OCI-LY3 (cell line): ENCODE measurements around the gene HMOX1.

ENCODE experiments used
- CTCF ChIP-seq: fragments of 200-600, 300-600 bp; sonication (generic); IDR thresholded peaks from 2 replicates; pipeline ENCODE4 v1.5.1; 2014; ENCODE audit warnings: antibody characterized with exemption, low read length, low read depth
- EZH2phosphoT487 ChIP-seq: fragments of 200-600 bp; shearing (Covaris generic); IDR thresholded peaks from 2 replicates; pipeline ENCODE4 v1.6.1; 2018; ENCODE audit warnings: antibody characterized with exemption, mixed run types, low read depth

- TF ChIP-seq CTCF (no peak), EZH2phosphoT487 (no peak)
Measured at GRCh38 chr22:35400501-35400790, 19.6 kb downstream of the HMOX1 start.
